Measurements from ENCODE around the gene ELAVL1.

ELAVL1 gene

DNA sequence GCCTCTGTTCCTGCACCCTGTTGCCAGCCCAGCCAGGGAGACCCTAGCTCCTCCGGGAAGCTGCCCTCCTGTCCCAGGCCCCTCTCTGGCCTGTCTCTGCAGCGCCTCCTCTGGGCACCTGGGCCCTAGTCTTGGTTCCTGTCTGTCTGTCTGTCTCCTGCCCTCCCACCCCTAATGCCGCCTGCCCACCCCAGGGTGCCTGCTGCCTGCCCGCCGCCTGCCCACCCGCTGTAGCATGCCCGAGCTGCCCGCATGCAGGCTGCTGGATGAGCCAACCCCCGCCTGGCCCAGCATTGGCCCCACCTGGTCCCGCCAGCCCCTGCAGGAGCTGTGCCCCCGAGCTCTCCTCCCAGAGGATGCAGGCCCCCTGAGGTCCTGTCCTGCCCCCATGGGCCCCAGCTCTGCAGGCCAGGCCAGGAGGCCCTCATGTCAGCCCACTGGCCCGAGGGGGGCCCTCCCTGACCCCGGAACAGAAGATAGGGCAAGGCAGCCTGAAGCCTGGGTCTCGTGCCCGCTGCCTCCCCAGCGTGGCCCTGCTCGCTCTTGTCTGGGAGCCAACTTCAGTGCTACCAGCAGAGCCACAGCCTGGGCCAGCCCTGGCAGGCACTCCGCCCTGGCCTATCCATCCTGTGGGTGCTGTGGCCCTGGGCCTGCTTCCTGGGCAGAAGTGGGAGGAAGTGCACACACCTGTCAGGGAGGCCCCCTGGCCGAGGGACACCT, 96.5 kb downstream of the ELAVL1 start:
- DNase-seq: no peak
